Activated B cell treated with CpG ODN at 0.5 μM for 24 hours (primary cell): Measurements from ENCODE around the gene GPR137. TPM values are rescaled to one million over a fixed set of nuclear protein-coding genes. Genes with fewer than 3 reads are reported as not detected.
A peak's percentile ranks its signal among the peaks of the same experiment; 100 is the strongest.

Source experiments
- ATAC-seq: fragments of 200-7000 bp; cut with Tn5 transposase; one replicate; pipeline ENCODE4 v1.10.0; 2021; ENCODE audit warnings: low read depth, mild to moderate bottlenecking, moderate library complexity
- CTCF ChIA-PET: fragments of 350-600 bp; sonication (Branson Sonifier 250); formaldehyde crosslinking; loops from one replicate; lab custom pipeline; 2021; ENCODE audit warnings: antibody characterized with exemption; lab: Charles Lee
- POLR2A ChIA-PET: fragments of 350-600 bp; sonication (Branson Sonifier 250); formaldehyde crosslinking; loops from one replicate; lab custom pipeline; 2021; ENCODE audit warnings: antibody characterized with exemption; lab: Charles Lee
- DNase-seq: peaks from one replicate; pipeline ENCODE4 v3.0.0; 2022
- H3K27ac Mint-ChIP-seq: one replicate; pipeline ENCODE4 v1.8.0; 2020; ENCODE audit warnings: mixed read lengths
- H3K27me3 Mint-ChIP-seq: one replicate; pipeline ENCODE4 v1.8.0; 2021; ENCODE audit warnings: mixed read lengths
- H3K36me3 Mint-ChIP-seq: one replicate; pipeline ENCODE4 v1.8.0; 2021; ENCODE audit warnings: low read depth, mixed read lengths
- H3K4me1 Mint-ChIP-seq: one replicate; pipeline ENCODE4 v1.8.0; 2021; ENCODE audit warnings: mixed read lengths
- H3K4me3 Mint-ChIP-seq: one replicate; pipeline ENCODE4 v1.8.0; 2020; ENCODE audit warnings: mild to moderate bottlenecking, mixed read lengths
- H3K9me3 Mint-ChIP-seq: one replicate; pipeline ENCODE4 v1.8.0; 2020; ENCODE audit warnings: mixed read lengths
- CTCF ChIP-seq: fragments of 200-600 bp; IDR thresholded peaks from one replicate; pipeline ENCODE4 v1.8.0; 2022; ENCODE audit warnings: antibody characterized with exemption, mild to moderate bottlenecking
- intact Hi-C: fragments of 100-400 bp; cut with micrococcal nuclease; formaldehyde crosslinking; loops from one replicate; pipeline ENCODE4 v1.15.1; 2024
- total RNA-seq: library from RNA; stranded (reverse); gene quantifications from 2 replicates; pipeline ENCODE4 v1.2.3, GENCODE V29; 2022

Gene GPR137
- total RNA-seq, 1 donor from 2014 or later, result 53.1 TPM

GRCh38 chr11:64337538-64338249 is 52.0 kb downstream of the GPR137 start:
- Mint-ChIP-seq H3K27ac (peak overlapping the region; percentile 41), H3K27me3 (no peaks in the 10 kb centered on the region), H3K4me1 (peaks cover 74% of the 10 kb centered on the region), H3K36me3 (peaks cover 24% of the 10 kb centered on the region), H3K9me3 (no peaks in the 10 kb centered on the region), H3K4me3 (no peak overlapping the region)
- POLR2A ChIA-PET, result interaction anchor here (0.6 to 5.3 kb wide), 3 partner anchors 20 to 513 kb away, joined by 4 to 94 read pairs (median 4); partner anchors contain the start of genes PRDX5 and TRMT112
- TF ChIP-seq CTCF, result no peak
- CTCF ChIA-PET, result interaction anchor here (9.2 kb wide), 1 partner anchor 21 kb away, joined by 69 read pairs; the partner anchor contains the start of genes PRDX5 and TRMT112
- intact Hi-C loops, result no loop called here
- DNase-seq (no peak), ATAC-seq (no peak)

- POLR2A ChIA-PET, result interaction anchor here (0.6 to 5.3 kb wide), 2 partner anchors 21 to 512 kb away, joined by 4 to 94 read pairs; partner anchors contain the start of genes PRDX5 and TRMT112
- CTCF ChIA-PET, result interaction anchor here (9.2 kb wide), 1 partner anchor 22 kb away, joined by 69 read pairs; the partner anchor contains the start of genes PRDX5 and TRMT112
- no peaks in the 10 kb centered on the region for H3K9me3 Mint-ChIP-seq
Measured at GRCh38 chr11:64338716-64339115, 53.1 kb downstream of the GPR137 start.

More at GRCh38 chr11:64338716-64339115, 53.1 kb downstream of the GPR137 start:
- H3K4me1 Mint-ChIP-seq, result peaks cover 71% of the 10 kb centered on the region
- no peaks in the 10 kb centered on the region for H3K27me3 Mint-ChIP-seq
- peaks cover 28% of the 10 kb centered on the region for H3K36me3 Mint-ChIP-seq
- peak overlapping the region; percentile 94 for H3K27ac Mint-ChIP-seq
- H3K4me3 Mint-ChIP-seq, result peak overlapping the region; percentile 90
- TF ChIP-seq CTCF, result no peak
- ATAC-seq, result no peak
- DNase-seq, result no peak
- intact Hi-C loops, result no loop called here

Other genes with a start within 250 kb of the GPR137 start
- not detected in 2 replicates for gene FLRT1, start 249.9 kb upstream of the GPR137 start, total RNA-seq
- 4.5 and 5.5 TPM in 2 replicates for gene MACROD1, start 119.7 kb upstream of the GPR137 start, total RNA-seq
- 155 and 159 TPM in 2 replicates for gene STIP1, start 99.7 kb upstream of the GPR137 start, total RNA-seq
- 154 and 169 TPM in 2 replicates for gene FERMT3, start 79.1 kb upstream of the GPR137 start, total RNA-seq
- 50.6 and 51.3 TPM in 2 replicates for gene TRPT1, start 59.7 kb upstream of the GPR137 start, total RNA-seq
- gene NUDT22, start 59.6 kb upstream of the GPR137 start, total RNA-seq, result 81.0 and 95.3 TPM in 2 replicates
- gene DNAJC4, start 55.3 kb upstream of the GPR137 start, total RNA-seq, result 47.5 and 53.3 TPM in 2 replicates
- 86.7 and 97.4 TPM in 2 replicates for gene VEGFB, start 51.3 kb upstream of the GPR137 start, total RNA-seq
- 31.4 and 39.4 TPM in 2 replicates for gene FKBP2, start 44.8 kb upstream of the GPR137 start, total RNA-seq
- 112 and 127 TPM in 2 replicates for gene PPP1R14B, start 38.9 kb upstream of the GPR137 start, total RNA-seq
- 7.9 and 8.1 TPM in 2 replicates for gene PLCB3, start 34.3 kb upstream of the GPR137 start, total RNA-seq
- gene BAD, start 1.2 kb upstream of the GPR137 start, total RNA-seq, result 21.7 and 26.6 TPM in 2 replicates
- gene KCNK4, start 5.5 kb downstream of the GPR137 start, total RNA-seq, result 0.24 and 0.44 TPM in 2 replicates
- gene CATSPERZ, start 14.5 kb downstream of the GPR137 start, total RNA-seq, result not detected in 2 replicates
- gene ESRRA, start 19.7 kb downstream of the GPR137 start, total RNA-seq, result 44.8 and 48.3 TPM in 2 replicates
- gene TRMT112, start 31.7 kb downstream of the GPR137 start, total RNA-seq, result 156 and 175 TPM in 2 replicates
- 73.6 and 85.8 TPM in 2 replicates for gene PRDX5, start 32.3 kb downstream of the GPR137 start, total RNA-seq
- gene CCDC88B, start 54.4 kb downstream of the GPR137 start, total RNA-seq, result 180 and 201 TPM in 2 replicates
- 18.0 and 22.6 TPM in 2 replicates for gene RPS6KA4, start 73.3 kb downstream of the GPR137 start, total RNA-seq